ENCODE results near the gene MARCHF2. TPM values are rescaled to one million over a fixed set of nuclear protein-coding genes. Genes with fewer than 3 reads are reported as not detected.
A peak's percentile ranks its signal among the peaks of the same experiment; 100 is the strongest.

The MARCHF2 gene
- total RNA-seq, 1 experiment from 2014 or later: 27.5 TPM

GRCh38 chr19:8462571-8462970, 49.5 kb downstream of the MARCHF2 start:
- Histone ChIP-seq H2BK20ac (ENCODE audit: low read depth, low read length, poor library complexity, severe bottlenecking) (no peak overlapping the region), H3K27me3 (ENCODE audit: insufficient read depth, low read length) (no peaks in the 10 kb centered on the region), H2AK5ac (ENCODE audit: insufficient read length, low read length) (no peak overlapping the region), H3K4me1 (ENCODE audit: insufficient read depth, low read length) (peaks cover 2% of the 10 kb centered on the region; the same call in 1 of the 2 replicates), H3K79me1 (ENCODE audit: insufficient read depth, low read depth, low read length, poor library complexity, severe bottlenecking) (peaks cover 14% of the 10 kb centered on the region), H3K9me3 (ENCODE audit: control insufficient read depth, low read depth, low read length) (no peaks in the 10 kb centered on the region), H2BK15ac (ENCODE audit: low read depth, low read length) (no peak overlapping the region), H3K14ac (ENCODE audit: insufficient read depth, low read length) (no peak overlapping the region), H4K8ac (replicated peaks; ENCODE audit: insufficient read length, low read depth, low read length) (no peak overlapping the region), H3K27ac (ENCODE audit: insufficient read length, low read depth, low read length) (no peak overlapping the region), H4K20me1 (ENCODE audit: control insufficient read depth, insufficient read depth, insufficient read length) (no peaks in the 10 kb centered on the region), H4K91ac (ENCODE audit: insufficient read length, low read depth, low read length) (no peak overlapping the region), H4K5ac (ENCODE audit: insufficient read length, low read depth, low read length) (no peak overlapping the region), H3K18ac (ENCODE audit: insufficient read length, low read depth, low read length) (no peak overlapping the region), H3T11ph (ENCODE audit: low read length) (no peak overlapping the region), H3K4ac (ENCODE audit: low read depth, low read length) (no peak overlapping the region), H3K23ac (ENCODE audit: insufficient read length, low read depth, low read length) (no peak overlapping the region), H2BK5ac (ENCODE audit: insufficient read length, low read length) (no peak overlapping the region), H2BK12ac (ENCODE audit: insufficient read length, low read depth, low read length) (no peak overlapping the region), H3K4me2 (ENCODE audit: insufficient read depth, insufficient read length, low read length) (no peak overlapping the region), H2AFZ (ENCODE audit: low read length) (no peak overlapping the region), H2BK120ac (ENCODE audit: low read depth, low read length, poor library complexity, severe bottlenecking) (no peak overlapping the region), H3K56ac (ENCODE audit: insufficient read length, low read depth, low read length) (no peak overlapping the region), H3K9ac (ENCODE audit: extremely low read depth, insufficient read length, low read length) (no peak overlapping the region), H3K79me2 (ENCODE audit: insufficient read depth, low read length) (peaks cover 56% of the 10 kb centered on the region), H3K23me2 (ENCODE audit: insufficient read length, low read depth, low read length, poor library complexity, severe bottlenecking) (no peaks in the 10 kb centered on the region)
- peak overlapping the region in 2 of 3 experiments; percentile 11 to 65; a peak in 3 of 7 replicates for H3K27ac Mint-ChIP-seq
- no peak for DNase-seq
- H3K4me3 Mint-ChIP-seq: no peak overlapping the region
- peaks cover 35 to 40% of the 10 kb centered on the region in 2 experiments for H3K4me1 Mint-ChIP-seq
- no peak for TF ChIP-seq CTCF (conservative IDR thresholded peaks at IDR 0.05)
- WGBS (ENCODE audit: extremely low coverage, insufficient read length, low lambda C conversion rate): 100% methylated on average over 2 of the region's 5 CpGs
- H3K9me3 Mint-ChIP-seq: no peaks in the 10 kb centered on the region
- no peaks in the 10 kb centered on the region for H3K27me3 Mint-ChIP-seq (ENCODE audit: low read depth)
- peaks cover 38 to 78% (median 65%) of the 10 kb centered on the region in 3 experiments; a peak in 6 of 7 replicates for H3K36me3 Mint-ChIP-seq (ENCODE audit: insufficient read depth in 1 of 3, low read depth in 3 of 3)

Data from H9 (cell line).